HepG2 (cell line): ENCODE data around the gene PSPH. TPM values are rescaled to one million over a fixed set of nuclear protein-coding genes. Genes with fewer than 3 reads are reported as not detected.

ENCODE experiments used
- AGO1 ChIP-seq: fragments of 200-400 bp; formaldehyde crosslinking; IDR thresholded peaks from 2 replicates; pipeline ENCODE4 v1.6.1; 2017; ENCODE audit warnings: mild to moderate bottlenecking, low read depth, low read length, moderate library complexity; ENCODE audit not compliant: poor library complexity, severe bottlenecking
- DR1 ChIP-seq: sonication (generic); formaldehyde crosslinking; IDR thresholded peaks from 2 replicates; pipeline ENCODE4 v1.8.0; 2021; ENCODE audit warnings: mild to moderate bottlenecking, missing genetic modification reagents, inconsistent platforms
- IRX3 ChIP-seq: sonication (generic); formaldehyde crosslinking; IDR thresholded peaks from 2 replicates; pipeline ENCODE4 v1.8.1; 2023; ENCODE audit warnings: mild to moderate bottlenecking, low read depth, missing genetic modification reagents, borderline replicate concordance
- KDM2A ChIP-seq: sonication (generic); formaldehyde crosslinking; IDR thresholded peaks from 2 replicates; pipeline ENCODE4 v1.4.0; 2020; ENCODE audit warnings: low read depth, missing genetic modification reagents, borderline replicate concordance
- MED1 ChIP-seq: sonication (generic); formaldehyde crosslinking; IDR thresholded peaks from 2 replicates; pipeline ENCODE4 v1.4.0; 2020; ENCODE audit warnings: missing genetic modification reagents
- RAD21 ChIP-seq: fragments of 450-650 bp; formaldehyde crosslinking; IDR thresholded peaks from 2 replicates; pipeline ENCODE4 v1.5.0; 2020; ENCODE audit warnings: mild to moderate bottlenecking
- SATB2 ChIP-seq: sonication (generic); formaldehyde crosslinking; IDR thresholded peaks from 2 replicates; pipeline ENCODE4 v1.5.0; 2020; ENCODE audit warnings: missing genetic modification reagents
- TBX3 ChIP-seq: fragments of 450-650 bp; IDR thresholded peaks from 2 replicates; pipeline ENCODE4 v1.6.1; 2017; ENCODE audit warnings: antibody characterized with exemption, mild to moderate bottlenecking, inconsistent platforms, borderline replicate concordance
- U2AF2 ChIP-seq: fragments of 200-400 bp; formaldehyde crosslinking; IDR thresholded peaks from 2 replicates; pipeline ENCODE4 v1.6.1; 2017; ENCODE audit warnings: low read depth, mild to moderate bottlenecking, low read length
- YY1 ChIP-seq: IDR thresholded peaks from 2 replicates; pipeline ENCODE4 v1.6.1; 2011; ENCODE audit warnings: low read length, low read depth, moderate library complexity, mild to moderate bottlenecking; ENCODE audit not compliant: insufficient read depth, insufficient replicate concordance
- ZBTB20 ChIP-seq: sonication (generic); formaldehyde crosslinking; IDR thresholded peaks from 2 replicates; pipeline ENCODE4 v1.8.1; 2023; ENCODE audit warnings: missing genetic modification reagents, low read depth, mild to moderate bottlenecking, borderline replicate concordance
- ZEB1 ChIP-seq: IDR thresholded peaks from 2 replicates; pipeline ENCODE4 v1.6.1; 2012; ENCODE audit warnings: mild to moderate bottlenecking, low read depth, inconsistent platforms; ENCODE audit not compliant: insufficient replicate concordance
- ZFP41 ChIP-seq: sonication (generic); formaldehyde crosslinking; IDR thresholded peaks from 2 replicates; pipeline ENCODE4 v1.4.0; 2020; ENCODE audit warnings: mild to moderate bottlenecking, missing genetic modification reagents, borderline replicate concordance
- ZFP62 ChIP-seq: sonication (generic); formaldehyde crosslinking; IDR thresholded peaks from 2 replicates; pipeline ENCODE4 v1.4.0; 2020; ENCODE audit warnings: missing genetic modification reagents
- ZNF101 ChIP-seq: sonication (generic); formaldehyde crosslinking; IDR thresholded peaks from 2 replicates; pipeline ENCODE4 v1.4.0; 2020; ENCODE audit warnings: mild to moderate bottlenecking, low read depth, missing genetic modification reagents, borderline replicate concordance
- ZNF253 ChIP-seq: sonication (generic); formaldehyde crosslinking; IDR thresholded peaks from 2 replicates; pipeline ENCODE4 v1.8.0; 2022; ENCODE audit warnings: mild to moderate bottlenecking, missing genetic modification reagents, borderline replicate concordance
- ZNF468 ChIP-seq: sonication (generic); formaldehyde crosslinking; IDR thresholded peaks from 2 replicates; pipeline ENCODE4 v1.8.0; 2022; ENCODE audit warnings: mild to moderate bottlenecking, moderate library complexity, missing genetic modification reagents
- ZNF496 ChIP-seq: sonication (generic); formaldehyde crosslinking; IDR thresholded peaks from 2 replicates; pipeline ENCODE4 v1.8.1; 2023; ENCODE audit warnings: mild to moderate bottlenecking, moderate library complexity, missing genetic modification reagents; ENCODE audit not compliant: insufficient replicate concordance
- ZNF543 ChIP-seq: sonication (generic); formaldehyde crosslinking; IDR thresholded peaks from 2 replicates; pipeline ENCODE4 v1.4.0; 2020; ENCODE audit warnings: mild to moderate bottlenecking, missing genetic modification reagents
- ZSCAN30 ChIP-seq: sonication (generic); formaldehyde crosslinking; IDR thresholded peaks from 2 replicates; pipeline ENCODE4 v1.5.0; 2020; ENCODE audit warnings: mild to moderate bottlenecking, missing genetic modification reagents
- polyA plus RNA-seq, 8 experiments: library from polyadenylated mRNA; depleted of rRNA in 3 of 8; stranded (reverse) in 7 of 8; unstranded in 1 of 8; fragments of >200 nt; fragmentation: Illumina TruSeq in 4 of 8; extraction: Trizol in 4 of 8; gene quantifications; 2 replicates each; pipeline versions ENCODE4 v1.2.1 to v1.2.3, GENCODE V29; 2011 to 2016; ENCODE audit warnings: low read depth in 4 of 8, missing spikeins in 1 of 8, mixed read lengths in 1 of 8; ENCODE audit not compliant: insufficient read depth in 1 of 8
- total RNA-seq, 5 experiments: library from RNA; depleted of rRNA; stranded (reverse); fragments of >200 nt; fragmentation: Illumina TruSeq; extraction: Trizol; gene quantifications; 2 replicates each; pipeline ENCODE4 v1.2.3, GENCODE V29; 2016; ENCODE audit warnings: low read depth in 1 of 5
- TF ChIP-seq, protein P1 (sequence below): sonication (generic); formaldehyde crosslinking; IDR thresholded peaks from 2 replicates; pipeline ENCODE4 v1.5.0; 2020; ENCODE audit warnings: missing genetic modification reagents
- TF ChIP-seq, protein P2 (sequence below), 2 experiments: sonication (generic) in 1 of 2; formaldehyde crosslinking in 1 of 2; IDR thresholded peaks; 2 replicates each; pipeline versions ENCODE4 v1.5.1 to v1.6.1; 2011 to 2020; ENCODE audit warnings: borderline replicate concordance in 1 of 2, low read depth in 1 of 2, low read length in 1 of 2, mild to moderate bottlenecking in 1 of 2, missing genetic modification reagents in 1 of 2, moderate library complexity in 1 of 2

PSPH gene
- total and polyA plus RNA-seq, 2 of the 13 experiments (the other 11 are each of a cell fraction or from before 2014, with no cell fraction given): 85.5 to 124 TPM

DNA sequence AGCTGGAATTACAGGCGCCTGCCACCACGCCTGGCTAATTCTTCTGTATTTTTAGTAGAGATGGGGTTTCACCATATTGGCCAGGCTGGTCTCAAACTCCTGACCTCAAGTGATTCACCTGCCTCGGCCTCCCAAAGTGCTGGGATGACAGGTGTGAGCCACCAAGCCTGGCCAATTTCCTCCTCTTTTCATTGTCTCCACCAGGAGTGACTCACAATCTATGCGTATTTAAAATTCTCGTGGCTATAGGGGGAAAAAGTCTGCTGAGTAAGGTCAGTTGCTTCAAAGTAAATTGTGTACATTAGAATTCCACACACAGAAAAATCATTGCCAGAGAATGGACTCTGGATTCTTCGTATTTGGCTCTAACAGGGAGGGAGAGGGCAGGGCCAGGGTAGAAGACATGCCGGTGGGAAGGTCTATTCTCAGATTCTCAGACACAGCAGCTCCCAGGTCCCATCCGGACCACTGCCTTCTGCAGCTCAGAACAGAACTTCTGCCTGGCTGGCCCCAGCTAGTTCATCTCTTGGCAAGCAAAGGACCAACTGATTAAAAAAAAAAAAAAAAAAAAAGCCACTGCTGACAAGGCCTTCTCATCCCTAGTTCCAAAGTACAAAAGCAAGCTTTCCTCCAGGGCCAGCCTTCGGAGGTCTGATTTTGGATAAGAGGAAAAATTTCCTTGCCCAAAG, 22.2 kb downstream of the PSPH start (continued):
- TF ChIP-seq KDM2A (CRISPR knock-in tag): no peak
- TF ChIP-seq ZNF543: no peak
- TF ChIP-seq, protein P1, sequence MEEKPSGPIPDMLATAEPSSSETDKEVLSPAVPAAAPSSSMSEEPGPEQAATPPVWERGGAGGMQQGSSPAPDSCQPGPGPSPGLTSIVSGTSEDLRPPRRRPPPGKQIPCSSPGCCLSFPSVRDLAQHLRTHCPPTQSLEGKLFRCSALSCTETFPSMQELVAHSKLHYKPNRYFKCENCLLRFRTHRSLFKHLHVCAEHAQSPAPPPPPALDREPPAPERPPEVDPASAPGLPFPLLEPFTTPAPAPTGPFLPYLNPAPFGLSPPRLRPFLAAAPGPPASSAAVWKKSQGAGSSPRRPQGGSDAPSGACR (CRISPR knock-in tag): no peak
- no peak for TF ChIP-seq ZNF496
- TF ChIP-seq YY1: no peak
- no peak for TF ChIP-seq ZFP41 (CRISPR knock-in tag)
- TF ChIP-seq ZNF101 (CRISPR knock-in tag): no peak
- TF ChIP-seq ZNF253 (CRISPR knock-in tag): no peak
- no peak for TF ChIP-seq ZEB1
- TF ChIP-seq MED1: peak; percentile 81
- no peak for TF ChIP-seq DR1 (CRISPR knock-in tag)
- no peak; the same call in 1 of the 2 replicates for TF ChIP-seq RAD21
- no peak for TF ChIP-seq IRX3 (CRISPR knock-in tag)
- TF ChIP-seq, protein P2, sequence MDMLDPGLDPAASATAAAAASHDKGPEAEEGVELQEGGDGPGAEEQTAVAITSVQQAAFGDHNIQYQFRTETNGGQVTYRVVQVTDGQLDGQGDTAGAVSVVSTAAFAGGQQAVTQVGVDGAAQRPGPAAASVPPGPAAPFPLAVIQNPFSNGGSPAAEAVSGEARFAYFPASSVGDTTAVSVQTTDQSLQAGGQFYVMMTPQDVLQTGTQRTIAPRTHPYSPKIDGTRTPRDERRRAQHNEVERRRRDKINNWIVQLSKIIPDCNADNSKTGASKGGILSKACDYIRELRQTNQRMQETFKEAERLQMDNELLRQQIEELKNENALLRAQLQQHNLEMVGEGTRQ (IDR thresholded peaks at IDR 0.05; ENCODE audit: low read depth, low read length): no peak
- TF ChIP-seq, protein P2 (CRISPR knock-in tag; IDR thresholded peaks at IDR 0.05; ENCODE audit: borderline replicate concordance): no peak
- TF ChIP-seq TBX3: no peak
- no peak for TF ChIP-seq U2AF2
- no peak for TF ChIP-seq ZFP62
- TF ChIP-seq SATB2: no peak
- no peak for TF ChIP-seq AGO1
- no peak for TF ChIP-seq ZNF468
- TF ChIP-seq ZBTB20 (CRISPR knock-in tag): peak; percentile 99
- no peak for TF ChIP-seq ZSCAN30 (CRISPR knock-in tag)
